Upper lobe of left lung (tissue), 4 donors: ENCODE results near the gene MAP4K4.

ENCODE experiments used
- CTCF ChIP-seq, 6 experiments: fragments of 450-650 bp in 4 of 6; fragments of 200-600 bp in 2 of 6; sonication (generic) in 2 of 6; IDR thresholded peaks; one replicate each; pipeline ENCODE4 v1.5.1; 2016 to 2019; ENCODE audit warnings: antibody characterized with exemption in 6 of 6
- EP300 ChIP-seq, 4 donors: sonication (generic); formaldehyde crosslinking; IDR thresholded peaks; one replicate each; pipeline ENCODE4 v1.5.1; 2017; ENCODE audit warnings: antibody characterized with exemption in 4 of 4, control low read depth in 2 of 4
- POLR2A ChIP-seq, 4 donors: fragments of 450-650 bp; IDR thresholded peaks; one replicate each; pipeline ENCODE4 v1.5.1; 2016 to 2017; ENCODE audit warnings: antibody characterized with exemption in 4 of 4, mild to moderate bottlenecking in 2 of 4

- TF ChIP-seq CTCF (IDR thresholded peaks at IDR 0.05) (no peak), POLR2A (IDR thresholded peaks at IDR 0.05) (no peak), EP300 (IDR thresholded peaks at IDR 0.05) (no peak)
Observed at GRCh38 chr2:101732199-101732598, 34.7 kb downstream of the MAP4K4 start.
